NB4 (cell line): Measurements from ENCODE around the gene MED26.

Experiments used
- CTCF ChIP-seq: IDR thresholded peaks from one replicate; pipeline ENCODE4 v1.5.1; 2012; ENCODE audit warnings: low read depth, low read length
- MYC ChIP-seq: IDR thresholded peaks from 2 replicates; pipeline ENCODE4 v1.6.1; 2011; ENCODE audit warnings: low read depth, low read length
- POLR2A ChIP-seq: IDR thresholded peaks from 2 replicates; pipeline ENCODE4 v1.6.1; 2011; ENCODE audit warnings: mild to moderate bottlenecking; ENCODE audit not compliant: insufficient read length; ENCODE audit errors: extremely low read depth

GRCh38 chr19:16569609-16570320 is 58.2 kb downstream of the MED26 start:
- TF ChIP-seq CTCF (no peak), POLR2A (no peak), MYC (no peak)
